Kidney (tissue), 14 donors: Measurements from ENCODE around the gene HPD. TPM values are rescaled to one million over a fixed set of nuclear protein-coding genes. Genes with fewer than 3 reads are reported as not detected.

Source experiments
- DNase-seq, 5 donors: peaks; one replicate each; pipeline ENCODE4 v3.0.0-alpha.2; 2013 to 2020
- FAIRE-seq: peaks from 2 replicates; lab custom pipeline; 2012; peaks lifted over from hg19 to GRCh38; lab: Jason Lieb, UNC
- H3K27ac ChIP-seq, 2 donors: one replicate each; pipeline ENCODE4 v1.7.0; 2013; ENCODE audit warnings: low read depth in 2 of 2, low read length in 2 of 2, inconsistent platforms in 1 of 2
- H3K27me3 ChIP-seq: one replicate; pipeline ENCODE4 v1.7.1; 2013; ENCODE audit warnings: low read length, inconsistent platforms; ENCODE audit not compliant: control insufficient read depth, insufficient read depth
- H3K36me3 ChIP-seq, 3 donors: one replicate each; pipeline versions ENCODE4 v1.7.0 to v1.7.1; 2013; ENCODE audit warnings: low read length in 3 of 3, control low read depth in 1 of 3, inconsistent platforms in 1 of 3; ENCODE audit not compliant: insufficient read depth in 3 of 3, control insufficient read depth in 2 of 3
- H3K4me1 ChIP-seq, 3 donors: one replicate each; pipeline versions ENCODE4 v1.7.0 to v1.7.1; 2013; ENCODE audit warnings: low read length in 3 of 3, inconsistent platforms in 1 of 3, low read depth in 1 of 3; ENCODE audit not compliant: control insufficient read depth in 2 of 3, insufficient read depth in 2 of 3
- H3K4me3 ChIP-seq, 3 donors: one replicate each; pipeline versions ENCODE4 v1.7.0 to v1.8.1; 2013; ENCODE audit warnings: low read length in 3 of 3, control low read depth in 1 of 3, inconsistent platforms in 1 of 3
- H3K9ac ChIP-seq, 3 donors: one replicate each; pipeline versions ENCODE4 v1.7.0 to v1.7.1; 2013; ENCODE audit warnings: low read length in 3 of 3, control low read depth in 1 of 3, inconsistent platforms in 1 of 3
- H3K9me3 ChIP-seq, 3 donors: one replicate each; pipeline versions ENCODE4 v1.7.0 to v1.7.1; 2013; ENCODE audit warnings: low read length in 3 of 3, control low read depth in 1 of 3, inconsistent platforms in 1 of 3; ENCODE audit not compliant: control insufficient read depth in 2 of 3, insufficient read depth in 1 of 3
- intact Hi-C: fragments of 100-400 bp; cut with DNase I; formaldehyde crosslinking; loops from one replicate; pipeline ENCODE4 v1.11.1; 2022
- polyA plus RNA-seq: library from polyadenylated mRNA; stranded (reverse); fragments of 350-450 nt; fragmentation: Illumina TruSeq; extraction: RNeasy Lipid Tissue Mini Kit (QIAGEN cat#74804); gene quantifications from one replicate; pipeline ENCODE4 v1.2.3, GENCODE V29; 2014; ENCODE audit warnings: low read depth, low replicate concordance; ENCODE audit not compliant: insufficient read depth
- total RNA-seq: library from RNA; stranded (reverse); fragmentation: NEBNext Ultra II Directional; extraction: Animal tissue kit (Norgen Biotek cat#: 25700); gene quantifications from one replicate; pipeline ENCODE4 v1.2.1, GENCODE V29; 2021
- TF ChIP-seq, protein P1 (sequence below): IDR thresholded peaks from 3 replicates; pipeline ENCODE4 v1.5.1; 2012; ENCODE audit warnings: mild to moderate bottlenecking, moderate library complexity, borderline replicate concordance; ENCODE audit not compliant: insufficient read depth; ENCODE audit errors: extremely low read depth
- donor health status: control.
- donor health status: control.
- donor health status: control.
- donor health status: control.
- donor health status: control.
- donor health status: DM: yes; HTN: yes; CAD: no.
- donor health status: Normal renal cell carcinoma (clear cell type).

HPD gene
- total and polyA plus RNA-seq, 2 donors from 2014 or later = 4.6 to 393 TPM

GRCh38 chr12:121875582-121875981 is 16.9 kb upstream of the HPD start:
- Histone ChIP-seq H3K9ac (no peak overlapping the region), H3K4me1 (no peaks in the 10 kb centered on the region), H3K4me3 (no peak overlapping the region), H3K27me3 (no peaks in the 10 kb centered on the region), H3K36me3 (no peaks in the 10 kb centered on the region), H3K9me3 (no peaks in the 10 kb centered on the region), H3K27ac (no peak overlapping the region)
- TF ChIP-seq, protein P1, sequence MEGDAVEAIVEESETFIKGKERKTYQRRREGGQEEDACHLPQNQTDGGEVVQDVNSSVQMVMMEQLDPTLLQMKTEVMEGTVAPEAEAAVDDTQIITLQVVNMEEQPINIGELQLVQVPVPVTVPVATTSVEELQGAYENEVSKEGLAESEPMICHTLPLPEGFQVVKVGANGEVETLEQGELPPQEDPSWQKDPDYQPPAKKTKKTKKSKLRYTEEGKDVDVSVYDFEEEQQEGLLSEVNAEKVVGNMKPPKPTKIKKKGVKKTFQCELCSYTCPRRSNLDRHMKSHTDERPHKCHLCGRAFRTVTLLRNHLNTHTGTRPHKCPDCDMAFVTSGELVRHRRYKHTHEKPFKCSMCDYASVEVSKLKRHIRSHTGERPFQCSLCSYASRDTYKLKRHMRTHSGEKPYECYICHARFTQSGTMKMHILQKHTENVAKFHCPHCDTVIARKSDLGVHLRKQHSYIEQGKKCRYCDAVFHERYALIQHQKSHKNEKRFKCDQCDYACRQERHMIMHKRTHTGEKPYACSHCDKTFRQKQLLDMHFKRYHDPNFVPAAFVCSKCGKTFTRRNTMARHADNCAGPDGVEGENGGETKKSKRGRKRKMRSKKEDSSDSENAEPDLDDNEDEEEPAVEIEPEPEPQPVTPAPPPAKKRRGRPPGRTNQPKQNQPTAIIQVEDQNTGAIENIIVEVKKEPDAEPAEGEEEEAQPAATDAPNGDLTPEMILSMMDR = no peak
- FAIRE-seq = no peak
- intact Hi-C loops = no loop called here
- no peak for DNase-seq

GRCh38 chr12:121874071-121874470 is 15.4 kb upstream of the HPD start:
- Histone ChIP-seq H3K4me3 (no peak overlapping the region), H3K36me3 (no peaks in the 10 kb centered on the region), H3K9ac (no peak overlapping the region), H3K9me3 (no peaks in the 10 kb centered on the region), H3K4me1 (no peaks in the 10 kb centered on the region), H3K27me3 (no peaks in the 10 kb centered on the region), H3K27ac (no peak overlapping the region)
- TF ChIP-seq, protein P1 = no peak
- no peak for FAIRE-seq
- intact Hi-C loops = no loop called here
- DNase-seq = no peak

DNA sequence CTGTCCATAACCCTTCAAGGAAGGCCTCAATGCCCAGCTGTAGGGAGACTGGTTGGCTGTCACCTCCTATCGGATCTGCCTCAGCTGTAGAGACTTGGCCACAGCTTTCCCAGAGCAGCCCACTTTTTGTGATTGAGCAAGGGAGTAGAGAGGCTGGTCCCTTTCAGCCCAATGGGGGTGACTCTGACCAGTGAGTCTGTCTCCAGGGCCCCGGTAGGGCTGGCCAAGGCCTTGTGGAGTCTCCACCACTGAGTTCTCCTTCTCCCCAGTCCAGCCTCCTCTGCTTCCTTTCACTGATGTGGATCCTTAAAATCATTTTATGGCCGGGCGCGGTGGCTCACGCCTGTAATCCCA is 14.5 kb upstream of the HPD start:
- TF ChIP-seq, protein P1 = no peak
- Histone ChIP-seq H3K36me3 (no peaks in the 10 kb centered on the region), H3K9me3 (no peaks in the 10 kb centered on the region), H3K4me3 (no peak overlapping the region), H3K27me3 (no peaks in the 10 kb centered on the region), H3K4me1 (no peaks in the 10 kb centered on the region), H3K27ac (no peak overlapping the region), H3K9ac (no peak overlapping the region)
- intact Hi-C loops = no loop called here
- FAIRE-seq (no peak), DNase-seq (no peak)

GRCh38 chr12:121872546-121873215 is 14.0 kb upstream of the HPD start:
- TF ChIP-seq, protein P1 = no peak
- no peaks in the 10 kb centered on the region for H3K4me1 ChIP-seq
- no peak overlapping the region for H3K9ac ChIP-seq
- no peak overlapping the region for H3K27ac ChIP-seq
- H3K27me3 ChIP-seq = no peaks in the 10 kb centered on the region
- H3K36me3 ChIP-seq = no peaks in the 10 kb centered on the region
- no peak for FAIRE-seq
- DNase-seq = peak in 4 of 5 donors; percentile 53 to 89 (median 65)
- H3K4me3 ChIP-seq = no peak overlapping the region
- intact Hi-C loops = no loop called here
- H3K9me3 ChIP-seq = no peaks in the 10 kb centered on the region
